PC-9 (cell line): ENCODE data around the gene BMS1. TPM values are rescaled to one million over a fixed set of nuclear protein-coding genes. Genes with fewer than 3 reads are reported as not detected.

Experiments used
- BruUV-seq: library from RNA; stranded (reverse); fragments of 400-500 nt; replicated peaks from 2 replicates; lab custom pipeline; 2021; lab: Mats Ljungman, UMichigan
- CTCF ChIA-PET: fragments of 300-600 bp; sonication (Branson Sonifier 250); formaldehyde crosslinking; loops from one replicate; lab custom pipeline; 2022; ENCODE audit warnings: antibody characterized with exemption; lab: Charles Lee
- POLR2A ChIA-PET: fragments of 300-600 bp; sonication (Branson Sonifier 250); formaldehyde crosslinking; loops from one replicate; lab custom pipeline; 2022; ENCODE audit warnings: antibody characterized with exemption; ENCODE audit not compliant: unreplicated experiment; lab: Charles Lee
- DNase-seq, 2 experiments: peaks; one replicate each; pipeline versions ENCODE4 v3.0.0 to v3.0.0-alpha.2; 2015 to 2022; ENCODE audit warnings: mixed read lengths in 1 of 2
- H2AFZ ChIP-seq: fragments of 200-600 bp; sonication (generic); 2 replicates; pipeline ENCODE4 v1.8.1; 2017; ENCODE audit warnings: antibody characterized with exemption
- H3F3A ChIP-seq: fragments of 200-600 bp; sonication (generic); 2 replicates; pipeline ENCODE4 v1.8.1; 2017; ENCODE audit warnings: antibody characterized with exemption, mild to moderate bottlenecking, low read depth; ENCODE audit not compliant: insufficient read depth
- H3K27ac ChIP-seq: fragments of 200-600 bp; sonication (generic); 2 replicates; pipeline ENCODE4 v1.6.1; 2016; ENCODE audit warnings: mixed run types
- H3K27me3 ChIP-seq: fragments of 200-600 bp; sonication (generic); 2 replicates; pipeline ENCODE4 v1.6.1; 2016; ENCODE audit warnings: low read depth, mixed run types; ENCODE audit not compliant: insufficient read depth
- H3K36me3 ChIP-seq: fragments of 200-600 bp; sonication (generic); 2 replicates; pipeline ENCODE4 v1.6.1; 2016; ENCODE audit warnings: low read depth, mixed run types
- H3K4me1 ChIP-seq: fragments of 200-600 bp; sonication (generic); replicated peaks from 2 replicates; pipeline ENCODE4 v1.6.1; 2016; ENCODE audit warnings: mixed run types; ENCODE audit not compliant: insufficient read depth
- H3K4me2 ChIP-seq: fragments of 200-600 bp; sonication (generic); 2 replicates; pipeline ENCODE4 v1.6.1; 2017; ENCODE audit warnings: mixed run types
- H3K4me3 ChIP-seq: fragments of 200-600 bp; sonication (generic); 2 replicates; pipeline ENCODE4 v1.6.1; 2016; ENCODE audit warnings: mixed run types
- H3K79me2 ChIP-seq: fragments of 200-600 bp; sonication (generic); 2 replicates; pipeline ENCODE4 v1.6.1; 2017; ENCODE audit warnings: low read depth, mixed run types
- H3K9me2 ChIP-seq: fragments of 200-600 bp; sonication (generic); 2 replicates; pipeline ENCODE4 v1.8.1; 2017; ENCODE audit warnings: mild to moderate bottlenecking; ENCODE audit not compliant: insufficient read depth
- H3K9me3 ChIP-seq: fragments of 200-600 bp; sonication (generic); 2 replicates; pipeline ENCODE4 v1.8.1; 2016; ENCODE audit warnings: low read depth; ENCODE audit not compliant: insufficient read depth
- H4K20me1 ChIP-seq: fragments of 200-600 bp; sonication (generic); 2 replicates; pipeline ENCODE4 v1.8.1; 2017; ENCODE audit not compliant: insufficient read depth
- EZH2 ChIP-seq: fragments of 200-600 bp; sonication (generic); IDR thresholded peaks from 2 replicates; pipeline ENCODE4 v1.8.0; 2017; ENCODE audit warnings: antibody characterized with exemption, low read depth
- intact Hi-C: fragments of 100-400 bp; cut with micrococcal nuclease; formaldehyde crosslinking; loops from one replicate; pipeline ENCODE4 v1.10.0; 2022; ENCODE audit not compliant: unreplicated experiment
- total RNA-seq: library from RNA; stranded (reverse); gene quantifications from 2 replicates; pipeline ENCODE4 v1.2.3, GENCODE V29; 2021
- TF ChIP-seq, protein P1 (sequence below): fragments of 200-600 bp; sonication (generic); conservative IDR thresholded peaks from 2 replicates; pipeline ENCODE4 v1.6.1; 2017; ENCODE audit warnings: mixed run types, antibody characterized with exemption, mild to moderate bottlenecking, moderate library complexity

Gene BMS1
- total RNA-seq, 1 experiment from 2014 or later: 20.0 TPM

DNA sequence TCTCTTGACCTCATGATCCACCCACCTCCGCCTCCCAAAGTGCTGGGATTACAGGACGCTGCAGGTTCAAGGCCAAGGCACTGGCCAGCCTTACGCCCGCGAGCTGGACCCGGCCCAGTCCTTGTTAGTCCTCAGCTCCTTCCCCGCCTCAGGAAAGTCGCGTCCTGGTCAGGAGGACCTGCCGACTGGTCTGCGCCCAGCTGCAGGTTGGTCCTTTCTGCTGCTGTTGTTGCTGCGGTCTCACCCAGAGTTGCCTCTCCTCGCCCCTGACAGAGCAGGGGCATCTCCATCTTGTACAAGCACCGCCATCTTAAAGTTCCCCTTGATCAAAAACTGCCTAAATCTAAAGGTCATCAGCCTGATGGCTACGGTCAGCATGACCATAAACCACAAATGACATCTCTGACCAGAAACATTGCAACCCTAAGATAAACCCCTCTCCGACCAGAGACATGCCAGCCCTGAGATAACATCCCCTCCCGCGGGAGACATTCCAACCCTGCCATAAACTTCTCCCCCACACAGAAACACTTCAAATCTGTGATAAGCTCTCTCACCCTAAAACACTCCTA lies 13.9 kb upstream of the BMS1 start:
- Histone ChIP-seq H4K20me1 (no peaks in the 10 kb centered on the region), H3K4me3 (no peak overlapping the region), H3K79me2 (no peaks in the 10 kb centered on the region), H3K4me2 (no peak overlapping the region), H3K9me3 (no peaks in the 10 kb centered on the region), H2AFZ (no peak overlapping the region; the same call in 1 of the 2 replicates), H3K27ac (no peak overlapping the region), H3K9me2 (no peaks in the 10 kb centered on the region), H3K27me3 (peaks cover 48% of the 10 kb centered on the region), H3K36me3 (no peaks in the 10 kb centered on the region), H3F3A (no peaks in the 10 kb centered on the region), H3K4me1 (no peaks in the 10 kb centered on the region; the same call in 1 of the 2 replicates)
- no peak for DNase-seq
- CTCF ChIA-PET: no interaction called here
- no peak for TF ChIP-seq EZH2
- TF ChIP-seq, protein P1, sequence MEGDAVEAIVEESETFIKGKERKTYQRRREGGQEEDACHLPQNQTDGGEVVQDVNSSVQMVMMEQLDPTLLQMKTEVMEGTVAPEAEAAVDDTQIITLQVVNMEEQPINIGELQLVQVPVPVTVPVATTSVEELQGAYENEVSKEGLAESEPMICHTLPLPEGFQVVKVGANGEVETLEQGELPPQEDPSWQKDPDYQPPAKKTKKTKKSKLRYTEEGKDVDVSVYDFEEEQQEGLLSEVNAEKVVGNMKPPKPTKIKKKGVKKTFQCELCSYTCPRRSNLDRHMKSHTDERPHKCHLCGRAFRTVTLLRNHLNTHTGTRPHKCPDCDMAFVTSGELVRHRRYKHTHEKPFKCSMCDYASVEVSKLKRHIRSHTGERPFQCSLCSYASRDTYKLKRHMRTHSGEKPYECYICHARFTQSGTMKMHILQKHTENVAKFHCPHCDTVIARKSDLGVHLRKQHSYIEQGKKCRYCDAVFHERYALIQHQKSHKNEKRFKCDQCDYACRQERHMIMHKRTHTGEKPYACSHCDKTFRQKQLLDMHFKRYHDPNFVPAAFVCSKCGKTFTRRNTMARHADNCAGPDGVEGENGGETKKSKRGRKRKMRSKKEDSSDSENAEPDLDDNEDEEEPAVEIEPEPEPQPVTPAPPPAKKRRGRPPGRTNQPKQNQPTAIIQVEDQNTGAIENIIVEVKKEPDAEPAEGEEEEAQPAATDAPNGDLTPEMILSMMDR: no peak
- intact Hi-C loops: no loop called here
- BruUV-seq: no TSS peak
- POLR2A ChIA-PET: no interaction called here

DNA sequence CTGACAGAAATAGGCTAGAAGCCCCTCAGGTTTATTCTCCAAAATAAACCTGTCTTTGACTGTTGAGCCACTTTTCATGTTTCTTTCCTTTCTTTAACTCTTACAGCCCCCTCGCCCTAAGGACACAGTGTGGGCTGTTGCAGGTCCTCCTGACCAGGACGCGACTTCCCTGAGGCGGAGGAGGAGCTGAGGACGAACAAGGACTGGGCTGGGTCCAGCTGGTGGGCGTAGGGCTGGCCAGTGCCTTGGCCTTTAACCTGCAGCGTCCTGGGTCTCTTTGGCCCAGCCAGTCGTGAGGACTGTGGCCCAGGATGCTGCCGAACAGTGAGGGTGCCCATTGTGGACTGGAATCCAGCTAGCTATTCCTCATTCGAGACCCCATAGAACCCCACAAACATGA lies 13.4 kb upstream of the BMS1 start:
- no peak for DNase-seq
- H3K36me3 ChIP-seq: no peaks in the 10 kb centered on the region
- TF ChIP-seq, protein P1: no peak
- TF ChIP-seq EZH2: no peak
- peak overlapping the region; percentile 69; the same call in 1 of the 2 replicates for H3K4me2 ChIP-seq
- intact Hi-C loops: no loop called here
- H3K79me2 ChIP-seq: no peaks in the 10 kb centered on the region
- H3K9me3 ChIP-seq: no peaks in the 10 kb centered on the region
- POLR2A ChIA-PET: no interaction called here
- no peak overlapping the region for H3K27ac ChIP-seq
- no peak overlapping the region for H3K4me3 ChIP-seq
- peak overlapping the region; percentile 68; the same call in 1 of the 2 replicates for H2AFZ ChIP-seq
- BruUV-seq: no TSS peak
- CTCF ChIA-PET: no interaction called here
- no peaks in the 10 kb centered on the region for H3K9me2 ChIP-seq
- no peaks in the 10 kb centered on the region; the same call in 1 of the 2 replicates for H3K4me1 ChIP-seq
- H3K27me3 ChIP-seq: peaks cover 44% of the 10 kb centered on the region
- no peaks in the 10 kb centered on the region for H3F3A ChIP-seq
- no peaks in the 10 kb centered on the region for H4K20me1 ChIP-seq

DNA sequence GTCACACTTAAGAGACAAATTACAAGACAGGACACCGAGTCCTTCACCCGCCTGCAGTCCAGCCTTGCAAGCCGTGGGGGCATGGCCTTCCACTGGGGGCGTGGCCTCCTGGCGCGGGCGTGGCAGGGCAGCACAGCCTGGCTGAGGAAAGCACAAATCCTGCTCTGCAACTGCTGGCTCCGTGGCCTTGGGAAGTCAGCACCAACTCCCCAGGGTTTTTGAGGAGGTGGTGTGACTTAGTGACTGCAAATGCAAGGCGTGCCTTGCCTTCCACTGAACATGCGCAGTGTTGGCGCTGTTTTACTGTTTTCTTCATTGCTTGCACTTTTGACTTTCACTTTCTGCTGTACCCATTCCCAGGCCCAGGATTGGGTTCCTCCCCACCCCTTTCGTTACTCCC lies 12.9 kb upstream of the BMS1 start:
- CTCF ChIA-PET: no interaction called here
- no TSS peak for BruUV-seq
- Histone ChIP-seq H3K27ac (no peak overlapping the region), H4K20me1 (no peaks in the 10 kb centered on the region), H3K4me3 (peak overlapping the region; percentile 34; the same call in 1 of the 2 replicates), H3F3A (no peaks in the 10 kb centered on the region), H3K9me2 (no peaks in the 10 kb centered on the region), H3K36me3 (no peaks in the 10 kb centered on the region), H3K4me1 (no peaks in the 10 kb centered on the region; the same call in 1 of the 2 replicates), H2AFZ (peak overlapping the region; percentile 68; the same call in 1 of the 2 replicates), H3K4me2 (peak overlapping the region; percentile 69), H3K27me3 (peaks cover 39% of the 10 kb centered on the region), H3K79me2 (no peaks in the 10 kb centered on the region), H3K9me3 (no peaks in the 10 kb centered on the region)
- intact Hi-C loops: no loop called here
- DNase-seq: peak in 1 of 2 experiments; percentile 74
- POLR2A ChIA-PET: no interaction called here
- no peak for TF ChIP-seq EZH2
- TF ChIP-seq, protein P1: no peak
